Colonic mucosa (tissue), 4 donors: ENCODE data around the gene CD164L2. TPM values are rescaled to one million over a fixed set of nuclear protein-coding genes. Genes with fewer than 3 reads are reported as not detected.

Experiments
- DNase-seq: peaks from one replicate; pipeline ENCODE4 v3.0.0-alpha.2; 2020
- H3K27ac ChIP-seq: fragments of 200-600 bp; one replicate; pipeline ENCODE4 v1.8.0; 2021
- H3K27me3 ChIP-seq: fragments of 200-600 bp; one replicate; pipeline ENCODE4 v1.8.0; 2021
- H3K36me3 ChIP-seq: fragments of 200-600 bp; one replicate; pipeline ENCODE4 v1.8.0; 2021
- H3K4me1 ChIP-seq: fragments of 200-600 bp; one replicate; pipeline ENCODE4 v1.8.0; 2021; ENCODE audit warnings: mild to moderate bottlenecking
- H3K4me3 ChIP-seq: fragments of 200-600 bp; one replicate; pipeline ENCODE4 v1.8.0; 2021
- H3K9ac ChIP-seq, 2 donors: one replicate each; pipeline ENCODE4 v1.7.0; 2013; ENCODE audit warnings: control low read depth in 2 of 2, low read depth in 2 of 2, low read length in 2 of 2
- H3K9me3 ChIP-seq: fragments of 200-600 bp; one replicate; pipeline ENCODE4 v1.8.0; 2021
- intact Hi-C: fragments of 100-400 bp; cut with DNase I; formaldehyde crosslinking; loops from one replicate; pipeline ENCODE4 v1.14.1; 2022
- total RNA-seq, 2 donors: library from RNA; stranded (reverse); fragmentation: NEBNext Ultra II Directional in 1 of 2; extraction: Animal tissue kit (Norgen Biotek cat#: 25700) in 1 of 2; gene quantifications; one replicate each; pipeline ENCODE4 v1.2.1, GENCODE V29; 2021
- TF ChIP-seq, protein P1 (sequence below): fragments of 200-600 bp; IDR thresholded peaks from one replicate; pipeline ENCODE4 v1.8.0; 2022; ENCODE audit warnings: antibody characterized with exemption, mild to moderate bottlenecking
- donor health status: healthy.
- donor health status: DM: no; HTN: no; CAD: no.
- donor health status: DM: no; HTN: no; CAD: no.

CD164L2 gene
- total RNA-seq, 2 donors from 2014 or later = 0.69 to 1.7 TPM

DNA sequence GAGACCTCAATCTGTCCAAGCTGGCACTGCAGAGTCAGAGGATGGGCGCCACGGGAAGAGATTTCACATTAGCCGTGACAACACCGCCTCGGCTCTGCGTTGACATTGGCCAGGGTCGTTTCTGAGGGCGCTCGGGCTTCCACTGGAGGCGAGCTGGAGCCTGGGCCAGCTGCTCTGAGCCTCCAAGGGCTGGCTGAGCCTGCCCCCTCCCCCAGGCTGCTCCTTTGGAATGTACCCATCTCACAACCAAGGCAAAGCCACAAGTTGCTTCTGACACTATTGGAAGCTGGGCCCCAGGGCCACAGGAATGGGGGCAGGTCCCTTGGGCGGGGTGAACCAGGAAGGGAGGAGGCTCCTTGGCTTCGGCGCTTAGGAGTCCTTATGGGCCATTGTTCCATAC lies 21.9 kb upstream of the CD164L2 start:
- Histone ChIP-seq H3K27me3 (no peaks in the 10 kb centered on the region), H3K4me3 (no peak overlapping the region), H3K9me3 (no peaks in the 10 kb centered on the region), H3K4me1 (no peaks in the 10 kb centered on the region), H3K9ac (no peak overlapping the region), H3K27ac (no peak overlapping the region), H3K36me3 (no peaks in the 10 kb centered on the region)
- intact Hi-C loops = no loop called here
- TF ChIP-seq, protein P1, sequence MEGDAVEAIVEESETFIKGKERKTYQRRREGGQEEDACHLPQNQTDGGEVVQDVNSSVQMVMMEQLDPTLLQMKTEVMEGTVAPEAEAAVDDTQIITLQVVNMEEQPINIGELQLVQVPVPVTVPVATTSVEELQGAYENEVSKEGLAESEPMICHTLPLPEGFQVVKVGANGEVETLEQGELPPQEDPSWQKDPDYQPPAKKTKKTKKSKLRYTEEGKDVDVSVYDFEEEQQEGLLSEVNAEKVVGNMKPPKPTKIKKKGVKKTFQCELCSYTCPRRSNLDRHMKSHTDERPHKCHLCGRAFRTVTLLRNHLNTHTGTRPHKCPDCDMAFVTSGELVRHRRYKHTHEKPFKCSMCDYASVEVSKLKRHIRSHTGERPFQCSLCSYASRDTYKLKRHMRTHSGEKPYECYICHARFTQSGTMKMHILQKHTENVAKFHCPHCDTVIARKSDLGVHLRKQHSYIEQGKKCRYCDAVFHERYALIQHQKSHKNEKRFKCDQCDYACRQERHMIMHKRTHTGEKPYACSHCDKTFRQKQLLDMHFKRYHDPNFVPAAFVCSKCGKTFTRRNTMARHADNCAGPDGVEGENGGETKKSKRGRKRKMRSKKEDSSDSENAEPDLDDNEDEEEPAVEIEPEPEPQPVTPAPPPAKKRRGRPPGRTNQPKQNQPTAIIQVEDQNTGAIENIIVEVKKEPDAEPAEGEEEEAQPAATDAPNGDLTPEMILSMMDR = no peak
- DNase-seq = no peak

DNA sequence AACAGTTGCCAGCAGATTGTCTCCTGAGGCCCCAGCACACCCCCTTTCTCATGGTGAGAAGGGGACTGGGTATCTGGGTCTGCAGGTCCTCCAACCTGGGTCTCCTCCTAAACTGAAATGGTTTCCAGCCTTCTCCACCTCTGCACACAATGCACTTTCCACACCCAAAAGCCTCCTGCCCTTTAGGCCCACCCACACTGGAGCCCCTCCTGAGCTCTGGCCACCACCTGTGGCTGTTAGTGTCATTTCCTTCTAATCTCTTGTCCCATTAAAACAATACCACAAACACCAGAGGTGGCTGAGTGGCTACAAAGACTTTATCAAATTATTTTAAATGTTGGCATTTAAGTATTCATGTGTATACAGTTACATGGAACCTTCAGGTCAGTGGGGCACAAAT lies 20.8 kb upstream of the CD164L2 start:
- peak overlapping the region; percentile 42 for H3K27ac ChIP-seq
- intact Hi-C loops = loop anchor here (5.0 kb wide), 1 partner anchor 203 kb away; no protein-coding TSS in a partner anchor

DNA sequence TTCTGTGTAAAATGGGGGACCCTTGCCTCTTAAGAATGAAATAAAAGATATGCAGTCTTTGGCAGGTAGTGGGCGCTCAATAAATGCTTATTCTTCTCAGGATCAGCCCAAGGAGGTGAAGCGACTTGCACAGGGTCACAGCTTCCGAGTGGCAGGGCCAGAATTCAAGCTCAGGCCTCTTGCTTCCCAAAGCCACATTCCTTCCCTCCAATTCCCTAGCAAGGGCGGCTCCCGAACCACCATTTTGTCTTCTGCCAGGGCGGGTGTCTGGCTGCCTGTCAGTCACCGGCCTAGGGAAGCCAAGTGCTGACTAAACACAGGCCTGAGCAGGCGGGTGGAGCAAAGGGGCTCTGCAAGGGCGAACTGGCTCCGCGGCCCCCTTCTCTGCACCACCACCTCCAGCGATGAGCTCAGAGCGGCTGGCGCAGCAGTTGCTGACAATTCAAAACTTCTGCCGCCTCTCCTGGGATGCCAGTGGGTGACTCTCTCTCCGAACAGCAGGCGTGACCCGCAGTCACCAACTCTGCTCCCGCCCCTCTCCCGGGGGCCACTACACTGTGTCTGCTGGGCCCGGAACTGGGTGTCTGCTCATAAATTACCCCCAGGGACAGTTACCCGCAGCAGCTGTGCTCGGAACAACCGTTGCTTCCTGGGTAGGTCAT lies 20.1 kb upstream of the CD164L2 start:
- Histone ChIP-seq H3K9ac (peak overlapping the region; percentile 44 to 68), H3K9me3 (no peaks in the 10 kb centered on the region), H3K27me3 (no peaks in the 10 kb centered on the region), H3K4me1 (no peaks in the 10 kb centered on the region), H3K4me3 (no peak overlapping the region), H3K27ac (peak overlapping the region; percentile 42), H3K36me3 (no peaks in the 10 kb centered on the region)
- TF ChIP-seq, protein P1 = no peak
- intact Hi-C loops = loop anchor here (5.0 kb wide), 1 partner anchor 204 kb away; no protein-coding TSS in a partner anchor
- DNase-seq = peak; percentile 53

More for the DNA sequence above, 20.8 kb upstream of the CD164L2 start:
- TF ChIP-seq, protein P1 = no peak
- no peaks in the 10 kb centered on the region for H3K9me3 ChIP-seq
- H3K9ac ChIP-seq = no peak overlapping the region
- H3K4me1 ChIP-seq = no peaks in the 10 kb centered on the region
- H3K27me3 ChIP-seq = no peaks in the 10 kb centered on the region
- H3K4me3 ChIP-seq = no peak overlapping the region
- no peaks in the 10 kb centered on the region for H3K36me3 ChIP-seq
- DNase-seq = no peak

DNA sequence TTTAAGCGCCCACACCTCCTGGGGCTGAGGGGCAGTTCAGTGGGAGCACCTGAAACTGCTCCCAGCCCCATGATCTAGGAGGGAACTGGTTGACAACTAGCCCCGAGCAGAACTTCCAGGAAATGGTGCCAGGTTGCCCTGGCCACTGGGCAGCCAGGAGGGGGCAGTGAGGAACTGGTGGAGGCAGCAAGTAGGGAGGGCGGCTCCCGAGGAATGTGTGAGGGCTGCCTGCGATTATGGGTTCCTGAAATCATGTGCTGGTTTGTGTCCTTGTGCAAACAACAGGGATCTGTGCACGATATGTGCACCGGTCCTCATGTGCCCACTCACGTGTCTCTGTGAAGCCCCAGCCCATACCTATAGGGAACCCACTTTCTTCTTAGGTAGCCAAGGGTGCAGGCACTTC lies 19.2 kb upstream of the CD164L2 start:
- peak overlapping the region in 1 of 2 donors; percentile 68 for H3K9ac ChIP-seq
- no peaks in the 10 kb centered on the region for H3K4me1 ChIP-seq
- intact Hi-C loops = loop anchor here (5.0 kb wide), 1 partner anchor 205 kb away; no protein-coding TSS in a partner anchor

DNA sequence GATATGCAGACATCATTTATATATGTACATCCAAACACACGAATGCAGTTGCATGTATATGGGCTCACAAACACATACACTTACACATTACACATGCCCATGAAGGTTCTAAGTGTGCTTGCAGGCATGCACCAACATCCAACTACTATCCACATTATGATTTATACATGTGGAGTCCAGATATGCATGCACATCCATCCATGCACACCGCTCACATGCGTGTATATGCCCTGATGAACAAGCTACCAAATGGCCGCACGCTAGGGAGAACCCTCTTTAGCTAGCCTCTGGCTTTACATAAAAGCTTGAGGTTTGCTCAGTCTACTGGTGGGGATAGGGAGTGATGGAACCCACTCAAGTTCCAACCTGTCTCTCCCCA lies 17.8 kb upstream of the CD164L2 start:
- TF ChIP-seq, protein P1 = no peak
- Histone ChIP-seq H3K9me3 (no peaks in the 10 kb centered on the region), H3K27me3 (no peaks in the 10 kb centered on the region), H3K4me3 (no peak overlapping the region), H3K36me3 (no peaks in the 10 kb centered on the region), H3K4me1 (no peaks in the 10 kb centered on the region), H3K9ac (no peak overlapping the region), H3K27ac (no peak overlapping the region)
- intact Hi-C loops = loop anchor here (5.0 kb wide), 1 partner anchor 206 kb away; no protein-coding TSS in a partner anchor
- DNase-seq = no peak

More for the DNA sequence above, 19.2 kb upstream of the CD164L2 start:
- H3K9me3 ChIP-seq = no peaks in the 10 kb centered on the region
- peak; percentile 83 for DNase-seq
- TF ChIP-seq, protein P1 = peak; percentile 54
- peak overlapping the region; percentile 42 for H3K27ac ChIP-seq
- H3K4me3 ChIP-seq = no peak overlapping the region
- no peaks in the 10 kb centered on the region for H3K27me3 ChIP-seq
- H3K36me3 ChIP-seq = no peaks in the 10 kb centered on the region
